HCT116 (cell line): ENCODE results near the gene ASPHD1. TPM values are rescaled to one million over a fixed set of nuclear protein-coding genes. Genes with fewer than 3 reads are reported as not detected.

Experiments used
- ATAC-seq: fragments of 200-7000 bp; cut with Tn5 transposase; 2 replicates; pipeline ENCODE4 v1.9.1; 2020; ENCODE audit warnings: mild to moderate bottlenecking, moderate library complexity
- BruUV-seq: library from RNA; stranded (reverse); fragments of 400-500 nt; replicated peaks from 2 replicates; lab custom pipeline; 2021; lab: Mats Ljungman, UMichigan
- CTCF ChIA-PET: fragments of 300-600 bp; sonication (Branson Sonifier 250); formaldehyde crosslinking; loops from one replicate; lab custom pipeline; 2021; ENCODE audit warnings: antibody characterized with exemption; lab: Charles Lee
- POLR2A ChIA-PET: fragments of 300-600, 350-600 bp; sonication (Branson Sonifier 250); formaldehyde crosslinking; loops from one replicate; lab custom pipeline; 2021; ENCODE audit warnings: antibody characterized with exemption; lab: Charles Lee
- RAD21 ChIA-PET, 2 experiments: fragments of 300-600 bp; sonication (Branson Sonifier 250); formaldehyde crosslinking; loops; one replicate each; lab custom pipeline; 2023; ENCODE audit warnings: low total read pairs in 2 of 2; ENCODE audit not compliant: uncharacterized antibody in 2 of 2, unreplicated experiment in 2 of 2, low non-redundant PET in 1 of 2; lab: Charles Lee
- DNase-seq: peaks from one replicate; pipeline ENCODE4 v3.0.0-alpha.2; 2010; ENCODE audit warnings: low read depth, low spot score
- H2AFZ ChIP-seq: fragments of 200-600 bp; shearing (Covaris generic), sonication (generic); 2 replicates; pipeline ENCODE4 v1.6.1; 2017; ENCODE audit warnings: low read depth, mixed run types, mixed read lengths, antibody characterized with exemption, low read length; ENCODE audit not compliant: poor library complexity, severe bottlenecking
- H3K27ac ChIP-seq: 2 replicates; pipeline ENCODE4 v1.5.1; 2012; ENCODE audit warnings: low read depth, low read length
- H3K27me3 ChIP-seq: fragments of 200-600 bp; sonication (generic); 2 replicates; pipeline ENCODE4 v1.6.1; 2016; ENCODE audit warnings: mixed run types, low read length, mixed read lengths; ENCODE audit not compliant: insufficient read depth
- H3K36me3 ChIP-seq, 2 experiments: fragments of 200-500 bp in 1 of 2; fragments of 200-600 bp in 1 of 2; sonication (Bioruptor generic) in 1 of 2; sonication (generic) in 1 of 2; 2 replicates each; pipeline versions ENCODE4 v1.5.1 to v1.6.1; 2014 to 2016; ENCODE audit warnings: low read length in 2 of 2, inconsistent platforms in 1 of 2, mixed read lengths in 1 of 2, mixed run types in 1 of 2; ENCODE audit not compliant: insufficient read depth in 2 of 2, control insufficient read depth in 1 of 2
- H3K4me1 ChIP-seq, 2 experiments: fragments of 200-600 bp in 1 of 2; sonication (generic) in 1 of 2; 2 replicates each; pipeline versions ENCODE4 v1.5.1 to v1.6.1; 2012 to 2017; ENCODE audit warnings: low read length in 2 of 2, inconsistent platforms in 1 of 2, mild to moderate bottlenecking in 1 of 2, mixed read lengths in 1 of 2, mixed run types in 1 of 2, moderate library complexity in 1 of 2; ENCODE audit not compliant: insufficient read depth in 2 of 2, control insufficient read depth in 1 of 2
- H3K4me2 ChIP-seq: fragments of 200-600 bp; sonication (generic); 2 replicates; pipeline ENCODE4 v1.6.1; 2017; ENCODE audit warnings: mixed run types, low read length, mixed read lengths
- H3K4me3 ChIP-seq, 2 experiments: fragments of 200-600 bp in 1 of 2; sonication (generic) in 1 of 2; replicated peaks in 1 of 2; 2 replicates each; pipeline ENCODE4 v1.5.1; 2011 to 2016; ENCODE audit warnings: low read length in 2 of 2, control low read depth in 1 of 2, low read depth in 1 of 2, mild to moderate bottlenecking in 1 of 2, mixed read lengths in 1 of 2, mixed run types in 1 of 2
- H3K79me2 ChIP-seq: fragments of 200-600 bp; sonication (generic); 2 replicates; pipeline ENCODE4 v1.6.1; 2017; ENCODE audit warnings: mild to moderate bottlenecking, mixed run types, low read length, moderate library complexity, mixed read lengths; ENCODE audit not compliant: insufficient read depth
- H3K9ac ChIP-seq: fragments of 200-600 bp; sonication (generic); 2 replicates; pipeline ENCODE4 v1.6.1; 2016; ENCODE audit warnings: low read length, mixed read lengths
- H3K9me2 ChIP-seq: fragments of 200-600 bp; sonication (generic), shearing (Covaris generic); 2 replicates; pipeline ENCODE4 v1.6.1; 2017; ENCODE audit warnings: mixed run types, mild to moderate bottlenecking, moderate library complexity; ENCODE audit not compliant: insufficient read depth
- H3K9me3 ChIP-seq, 2 experiments: fragments of 200-500 bp in 1 of 2; fragments of 200-600 bp in 1 of 2; sonication (Bioruptor generic) in 1 of 2; sonication (generic) in 1 of 2; 2 replicates each; pipeline ENCODE4 v1.6.1; 2014 to 2017; ENCODE audit warnings: low read length in 2 of 2, mixed read lengths in 2 of 2, inconsistent platforms in 1 of 2, low read depth in 1 of 2, mild to moderate bottlenecking in 1 of 2, mixed run types in 1 of 2, moderate library complexity in 1 of 2; ENCODE audit not compliant: control insufficient read depth in 1 of 2, insufficient read depth in 1 of 2
- H4K20me1 ChIP-seq: fragments of 200-600 bp; sonication (generic), shearing (Covaris generic); 2 replicates; pipeline ENCODE4 v1.6.1; 2017; ENCODE audit warnings: mixed run types, mild to moderate bottlenecking, moderate library complexity; ENCODE audit not compliant: insufficient read depth
- CBX3 ChIP-seq: IDR thresholded peaks from 2 replicates; pipeline ENCODE4 v1.6.1; 2012; ENCODE audit warnings: low read depth
- CEBPB ChIP-seq: IDR thresholded peaks from 2 replicates; pipeline ENCODE4 v1.6.1; 2012; ENCODE audit warnings: low read depth
- ELF1 ChIP-seq: IDR thresholded peaks from 2 replicates; pipeline ENCODE4 v1.6.1; 2012; ENCODE audit warnings: low read depth, borderline replicate concordance
- FOSL1 ChIP-seq: IDR thresholded peaks from 2 replicates; pipeline ENCODE4 v1.6.1; 2012; ENCODE audit warnings: low read depth
- POLR2A ChIP-seq: IDR thresholded peaks from 2 replicates; pipeline ENCODE4 v1.7.0; 2011; ENCODE audit warnings: borderline replicate concordance; ENCODE audit not compliant: insufficient read depth, insufficient read length; ENCODE audit errors: extremely low read depth
- SIN3A ChIP-seq: IDR thresholded peaks from 2 replicates; pipeline ENCODE4 v1.6.1; 2012; ENCODE audit warnings: low read depth
- intact Hi-C: fragments of 100-400 bp; cut with micrococcal nuclease; formaldehyde crosslinking; loops from 2 replicates; pipeline ENCODE4 v1.10.0; 2022
- total RNA-seq: library from RNA; stranded (reverse); gene quantifications from one replicate; pipeline ENCODE4 v1.2.1, GENCODE V29; 2021; ENCODE audit not compliant: unreplicated experiment
- TF ChIP-seq, protein P1 (sequence below): IDR thresholded peaks from 2 replicates; pipeline ENCODE4 v1.6.1; 2011; ENCODE audit warnings: mild to moderate bottlenecking, low read length, moderate library complexity; ENCODE audit not compliant: insufficient replicate concordance; ENCODE audit errors: extremely low read depth

ASPHD1 gene
- total RNA-seq, 1 experiment from 2014 or later, result 18.4 TPM

- Histone ChIP-seq H3K4me2 (peak overlapping the region; percentile 93), H3K79me2 (no peaks in the 10 kb centered on the region)
- no peak for TF ChIP-seq SIN3A
- TF ChIP-seq, protein P1, sequence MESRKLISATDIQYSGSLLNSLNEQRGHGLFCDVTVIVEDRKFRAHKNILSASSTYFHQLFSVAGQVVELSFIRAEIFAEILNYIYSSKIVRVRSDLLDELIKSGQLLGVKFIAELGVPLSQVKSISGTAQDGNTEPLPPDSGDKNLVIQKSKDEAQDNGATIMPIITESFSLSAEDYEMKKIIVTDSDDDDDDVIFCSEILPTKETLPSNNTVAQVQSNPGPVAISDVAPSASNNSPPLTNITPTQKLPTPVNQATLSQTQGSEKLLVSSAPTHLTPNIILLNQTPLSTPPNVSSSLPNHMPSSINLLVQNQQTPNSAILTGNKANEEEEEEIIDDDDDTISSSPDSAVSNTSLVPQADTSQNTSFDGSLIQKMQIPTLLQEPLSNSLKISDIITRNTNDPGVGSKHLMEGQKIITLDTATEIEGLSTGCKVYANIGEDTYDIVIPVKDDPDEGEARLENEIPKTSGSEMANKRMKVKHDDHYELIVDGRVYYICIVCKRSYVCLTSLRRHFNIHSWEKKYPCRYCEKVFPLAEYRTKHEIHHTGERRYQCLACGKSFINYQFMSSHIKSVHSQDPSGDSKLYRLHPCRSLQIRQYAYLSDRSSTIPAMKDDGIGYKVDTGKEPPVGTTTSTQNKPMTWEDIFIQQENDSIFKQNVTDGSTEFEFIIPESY, result no peak
- TF ChIP-seq, all 23 proteins: peak for 0
- no peaks in the 10 kb centered on the region for H3K9me2 ChIP-seq
- no peaks in the 10 kb centered on the region for H3K36me3 ChIP-seq
- H3K27me3 ChIP-seq, result no peaks in the 10 kb centered on the region
- DNase-seq (no peak), ATAC-seq (no peak)
- H3K9ac ChIP-seq, result peak overlapping the region; percentile 73; the same call in 1 of the 2 replicates
- H3K4me1 ChIP-seq, result peaks cover 9 to 31% of the 10 kb centered on the region in 2 experiments
- intact Hi-C loops, result no loop called here
- no peak overlapping the region for H2AFZ ChIP-seq
- ChIA-PET POLR2A (interaction anchor here (1.1 kb wide), 1 partner anchor 12 kb away, joined by 3 read pairs; no protein-coding TSS in a partner anchor), RAD21 (no interaction called here), CTCF (no interaction called here)
- H4K20me1 ChIP-seq, result no peaks in the 10 kb centered on the region
- BruUV-seq, result no TSS peak
- peak overlapping the region; percentile 78; the same call in 1 of the 2 replicates for H3K27ac ChIP-seq
- no peak overlapping the region for H3K4me3 ChIP-seq
- H3K9me3 ChIP-seq, result no peaks in the 10 kb centered on the region
Measured at GRCh38 chr16:29901607-29901945, 1.3 kb downstream of the ASPHD1 start.

DNA sequence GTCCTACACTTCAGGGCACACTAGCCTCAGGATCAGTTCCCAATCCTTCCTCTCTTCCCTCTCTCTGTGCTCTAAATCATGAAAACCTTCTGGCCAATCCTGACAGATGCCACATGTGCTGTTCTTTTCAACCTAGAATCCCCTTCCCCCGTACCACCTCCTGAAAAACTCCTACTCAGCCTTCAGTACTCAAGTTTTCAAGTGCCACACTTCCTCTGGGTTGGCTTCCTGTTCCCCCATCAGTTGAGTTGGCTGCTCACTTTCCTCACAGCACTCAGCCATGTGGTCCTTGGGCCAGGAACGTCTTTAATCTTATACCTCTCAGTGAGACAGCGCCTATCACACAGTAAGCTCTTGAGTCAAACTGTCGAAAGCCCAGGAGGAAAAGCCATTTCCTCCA, 3.3 kb downstream of the ASPHD1 start:
- RAD21 ChIA-PET, result interaction anchor here in 1 of 2 experiments (0.6 kb wide), 1 partner anchor 41 kb away, joined by 3 read pairs; no protein-coding TSS in a partner anchor

More for the DNA sequence above, 3.3 kb downstream of the ASPHD1 start:
- no peaks in the 10 kb centered on the region for H3K27me3 ChIP-seq
- no peak for DNase-seq
- no peaks in the 10 kb centered on the region for H3K79me2 ChIP-seq
- ATAC-seq, result no peak
- H3K9me3 ChIP-seq, result no peaks in the 10 kb centered on the region
- H2AFZ ChIP-seq, result no peak overlapping the region
- TF ChIP-seq FOSL1 (no peak), POLR2A (no peak), CBX3 (no peak), ELF1 (no peak), CEBPB (no peak)
- TF ChIP-seq, protein P1, result no peak
- H3K9ac ChIP-seq, result no peak overlapping the region
- H3K4me2 ChIP-seq, result no peak overlapping the region
- CTCF ChIA-PET, result no interaction called here
- H4K20me1 ChIP-seq, result no peaks in the 10 kb centered on the region
- POLR2A ChIA-PET, result no interaction called here
- H3K9me2 ChIP-seq, result no peaks in the 10 kb centered on the region
- H3K27ac ChIP-seq, result no peak overlapping the region
- H3K4me3 ChIP-seq, result no peak overlapping the region
- peaks cover 4 to 25% of the 10 kb centered on the region in 2 experiments for H3K4me1 ChIP-seq
- H3K36me3 ChIP-seq, result no peaks in the 10 kb centered on the region
- intact Hi-C loops, result no loop called here
- BruUV-seq, result TSS peak; percentile 31
